Measurements from ENCODE around the gene CFAP91. TPM values are rescaled to one million over a fixed set of nuclear protein-coding genes. Genes with fewer than 3 reads are reported as not detected.

Gene CFAP91
- total RNA-seq, 4 donors from 2014 or later = 9.4 to 28.0 (median 22.8) TPM

DNA sequence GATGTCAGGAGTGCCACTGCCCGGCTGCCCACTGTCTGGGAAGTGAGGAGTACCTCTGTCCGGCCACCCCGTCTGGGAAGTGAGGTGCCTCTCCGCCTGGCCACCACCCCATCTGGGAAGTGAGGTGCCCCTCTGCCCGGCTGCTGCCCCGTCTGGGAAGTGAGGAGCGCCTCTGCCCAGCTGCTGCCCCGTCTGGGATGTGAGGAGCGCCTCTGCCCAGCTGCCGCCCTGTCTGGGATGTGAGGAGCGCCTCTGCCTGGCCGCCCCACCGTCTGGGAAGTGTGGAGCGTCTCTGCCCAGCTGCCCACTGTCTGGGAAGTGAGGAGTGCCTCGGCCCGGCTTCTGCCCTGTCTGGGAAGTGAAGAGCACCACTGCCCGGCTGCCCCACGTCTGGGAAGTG, 28.9 kb upstream of the CFAP91 start:
- Histone ChIP-seq H3K27me3 (no peaks in the 10 kb centered on the region), H3K27ac (no peak overlapping the region), H3K4me1 (peaks cover 16 to 22% of the 10 kb centered on the region in 2 donors), H3K4me3 (replicated peaks in 1 of 3) (no peak overlapping the region), H3K9me3 (no peaks in the 10 kb centered on the region), H3K36me3 (peaks cover 12 to 33% of the 10 kb centered on the region in 2 donors)
- intact Hi-C loops (cut with DNase I) = loop anchor here (10.0 kb wide), 1 partner anchor 179 kb away; the partner anchor contains the start of gene TIMMDC1
- DNase-seq = no peak
- WGBS, 2 donors = 81 to 93% methylated on average over 8 to 17 of the region's 18 CpGs
- TF ChIP-seq POLR2A (IDR thresholded peaks at IDR 0.05) = no peak
- TF ChIP-seq, protein P1, sequence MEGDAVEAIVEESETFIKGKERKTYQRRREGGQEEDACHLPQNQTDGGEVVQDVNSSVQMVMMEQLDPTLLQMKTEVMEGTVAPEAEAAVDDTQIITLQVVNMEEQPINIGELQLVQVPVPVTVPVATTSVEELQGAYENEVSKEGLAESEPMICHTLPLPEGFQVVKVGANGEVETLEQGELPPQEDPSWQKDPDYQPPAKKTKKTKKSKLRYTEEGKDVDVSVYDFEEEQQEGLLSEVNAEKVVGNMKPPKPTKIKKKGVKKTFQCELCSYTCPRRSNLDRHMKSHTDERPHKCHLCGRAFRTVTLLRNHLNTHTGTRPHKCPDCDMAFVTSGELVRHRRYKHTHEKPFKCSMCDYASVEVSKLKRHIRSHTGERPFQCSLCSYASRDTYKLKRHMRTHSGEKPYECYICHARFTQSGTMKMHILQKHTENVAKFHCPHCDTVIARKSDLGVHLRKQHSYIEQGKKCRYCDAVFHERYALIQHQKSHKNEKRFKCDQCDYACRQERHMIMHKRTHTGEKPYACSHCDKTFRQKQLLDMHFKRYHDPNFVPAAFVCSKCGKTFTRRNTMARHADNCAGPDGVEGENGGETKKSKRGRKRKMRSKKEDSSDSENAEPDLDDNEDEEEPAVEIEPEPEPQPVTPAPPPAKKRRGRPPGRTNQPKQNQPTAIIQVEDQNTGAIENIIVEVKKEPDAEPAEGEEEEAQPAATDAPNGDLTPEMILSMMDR (IDR thresholded peaks at IDR 0.05) = no peak

DNA sequence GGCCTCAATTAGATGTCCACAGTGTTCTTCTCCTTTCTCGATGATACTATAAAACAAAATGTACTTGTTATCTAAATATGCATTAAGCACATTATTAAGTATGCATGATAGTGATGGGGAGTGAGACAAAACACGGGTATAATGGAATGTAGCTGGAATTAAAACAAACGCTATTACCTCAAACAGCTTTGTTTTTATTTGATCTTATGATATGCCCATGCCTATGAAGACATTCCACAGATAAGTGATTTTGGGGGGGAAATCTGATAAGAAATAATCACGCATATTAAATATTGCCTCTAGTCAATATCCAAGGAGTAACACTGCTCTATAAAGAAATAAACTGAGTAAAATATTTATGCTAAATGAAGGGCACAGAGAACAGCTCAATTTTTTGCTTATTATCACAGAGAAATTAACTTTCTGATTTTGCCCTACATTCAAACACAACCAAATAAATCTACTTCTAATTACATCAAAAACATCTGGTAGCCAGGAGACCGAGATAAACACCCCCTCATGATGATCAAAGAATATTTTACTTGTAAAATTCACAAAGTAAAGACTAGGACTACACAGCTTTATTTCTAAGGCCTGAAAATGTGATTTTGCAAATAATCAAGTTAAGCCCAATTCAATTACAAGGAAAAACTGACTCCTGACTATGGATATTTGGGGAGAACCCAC, 27.5 kb upstream of the CFAP91 start:
- no peak for DNase-seq
- H3K27ac ChIP-seq = peak overlapping the region in 1 of 3 donors; percentile 84

DNA sequence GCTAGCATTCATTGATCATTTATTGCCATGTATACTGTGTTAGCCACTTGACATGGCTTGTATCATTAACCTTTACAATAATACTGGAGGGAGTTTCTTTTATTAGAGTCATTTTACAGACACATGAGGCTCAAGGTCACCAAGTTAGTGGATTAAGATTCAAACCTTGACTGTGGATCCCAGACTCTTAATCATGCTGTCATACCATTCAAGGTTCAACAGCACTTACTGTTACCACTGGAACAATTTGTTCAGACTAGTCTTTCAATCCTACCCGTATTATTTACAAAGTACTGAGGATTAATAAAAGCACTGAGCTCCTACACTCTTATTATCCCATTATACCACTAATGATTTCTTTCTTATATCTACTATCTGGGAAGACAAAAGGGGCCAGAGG, 26.8 kb upstream of the CFAP91 start:
- Histone ChIP-seq H3K4me3 (replicated peaks in 1 of 3) (peak overlapping the region in 1 of 3 donors; percentile 60), H3K27me3 (no peaks in the 10 kb centered on the region), H3K4me1 (peaks cover 11 to 16% of the 10 kb centered on the region in 2 donors), H3K9me3 (no peaks in the 10 kb centered on the region), H3K27ac (peak overlapping the region; percentile 84 to 93 (median 90)), H3K36me3 (peaks cover 12 to 32% of the 10 kb centered on the region in 2 donors)
- WGBS, 2 donors = 49% methylated on average over 1 of the region's 1 CpG
- TF ChIP-seq, protein P1 (IDR thresholded peaks at IDR 0.05) = no peak
- TF ChIP-seq POLR2A (IDR thresholded peaks at IDR 0.05) = no peak
- no peak for DNase-seq
- intact Hi-C loops (cut with DNase I) = loop anchor here (10.0 kb wide), 1 partner anchor 181 kb away; the partner anchor contains the start of gene TIMMDC1

More for the DNA sequence above, 27.5 kb upstream of the CFAP91 start:
- no peaks in the 10 kb centered on the region for H3K9me3 ChIP-seq
- peaks cover 12 to 32% of the 10 kb centered on the region in 2 donors for H3K36me3 ChIP-seq
- H3K4me1 ChIP-seq = peaks cover 11 to 16% of the 10 kb centered on the region in 2 donors
- intact Hi-C loops (cut with DNase I) = loop anchor here (10.0 kb wide), 1 partner anchor 181 kb away; the partner anchor contains the start of gene TIMMDC1
- WGBS, 2 donors = 85 to 87% methylated on average over 5 of the region's 5 CpGs
- H3K4me3 ChIP-seq (replicated peaks in 1 of 3) = no peak overlapping the region
- no peaks in the 10 kb centered on the region for H3K27me3 ChIP-seq
- TF ChIP-seq, protein P1 (IDR thresholded peaks at IDR 0.05) = no peak
- no peak for TF ChIP-seq POLR2A (IDR thresholded peaks at IDR 0.05)

DNA sequence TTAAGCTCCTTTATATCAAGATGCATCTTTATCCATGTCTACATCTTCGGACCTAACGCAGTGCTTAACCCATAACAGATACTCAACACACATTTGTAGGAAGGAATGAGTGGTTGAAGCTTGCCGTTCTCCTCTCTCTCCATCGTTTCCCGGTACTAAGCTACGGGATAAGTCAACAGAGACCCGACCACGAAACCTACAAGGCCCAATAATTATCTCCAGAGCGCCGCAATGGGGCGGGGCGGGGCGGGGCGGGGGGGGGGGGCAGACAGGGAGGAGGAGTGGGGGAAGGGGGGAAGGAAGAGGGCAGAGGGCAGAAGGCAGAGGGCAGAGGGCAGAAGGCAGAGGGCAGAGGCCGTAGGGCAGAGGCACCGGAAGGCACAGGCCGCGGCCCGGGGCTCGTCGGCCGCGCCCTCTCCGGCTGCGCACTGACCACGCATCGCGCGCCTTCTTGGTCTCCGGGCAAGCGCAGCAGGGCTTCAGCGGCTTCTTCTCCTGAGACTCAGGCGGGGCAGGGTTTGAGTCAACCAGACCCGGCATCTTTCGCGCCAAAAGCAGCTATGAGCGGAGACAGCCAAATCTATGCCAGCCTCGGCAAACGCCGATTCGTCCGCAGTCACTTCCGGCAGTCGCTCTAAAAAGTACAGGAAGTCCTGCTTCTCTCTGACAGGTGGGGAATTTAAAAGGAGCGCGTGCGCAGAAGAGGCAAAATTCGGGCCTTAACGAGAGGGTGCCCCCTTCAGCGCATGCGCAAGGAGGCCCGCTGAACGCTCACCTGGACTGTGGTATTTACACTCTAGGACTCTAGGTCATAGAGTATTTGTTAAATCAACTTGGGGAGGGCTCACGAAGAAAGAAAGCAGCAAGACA, 25.8 kb upstream of the CFAP91 start, which contains the start of gene COX17:
Gene COX17, minus strand, starts transcription at position 636 of the 870 bp plus-strand sequence. Its CDS starts 96 bp downstream, at position 540.
- Histone ChIP-seq H3K9me3 (no peaks in the 10 kb centered on the region), H3K4me3 (replicated peaks in 1 of 3) (peak within 1 kb of the TSS in 2 of 3 donors; percentile 56 to 60), H3K27ac (peak within 1 kb of the TSS; percentile 84 to 93 (median 90)), H3K4me1 (peaks cover 11 to 18% of the 10 kb centered on the region in 2 donors), H3K27me3 (no peaks in the 10 kb centered on the region), H3K36me3 (peaks cover 10 to 25% of the 10 kb centered on the region in 2 donors)
- peak in 1 of 2 donors; percentile 66 for TF ChIP-seq POLR2A (IDR thresholded peaks at IDR 0.05)
- TF ChIP-seq, protein P1 (IDR thresholded peaks at IDR 0.05) = no peak
- 1% methylated on average over 45 to 47 of the region's 54 CpGs for WGBS, 2 donors
- peak; percentile 98 to 99 for DNase-seq
- intact Hi-C loops (cut with DNase I) = loop anchor here (10.0 kb wide), 1 partner anchor 182 kb away; the partner anchor contains the start of gene TIMMDC1

All from thyroid gland (tissue), 4 donors.